IPS-18c (cell line): ENCODE data around the gene ITM2B.

Experiments
- H3K4me3 ChIP-seq: 2 replicates; pipeline ENCODE4 v1.7.0; 2013; ENCODE audit warnings: low read depth, mild to moderate bottlenecking, low read length, moderate library complexity; ENCODE audit not compliant: insufficient read depth
- H3K9me3 ChIP-seq: one replicate; pipeline ENCODE4 v1.6.1; 2013; ENCODE audit warnings: mild to moderate bottlenecking, low read length, moderate library complexity; ENCODE audit not compliant: control insufficient read depth, insufficient read depth

Gene ITM2B

DNA sequence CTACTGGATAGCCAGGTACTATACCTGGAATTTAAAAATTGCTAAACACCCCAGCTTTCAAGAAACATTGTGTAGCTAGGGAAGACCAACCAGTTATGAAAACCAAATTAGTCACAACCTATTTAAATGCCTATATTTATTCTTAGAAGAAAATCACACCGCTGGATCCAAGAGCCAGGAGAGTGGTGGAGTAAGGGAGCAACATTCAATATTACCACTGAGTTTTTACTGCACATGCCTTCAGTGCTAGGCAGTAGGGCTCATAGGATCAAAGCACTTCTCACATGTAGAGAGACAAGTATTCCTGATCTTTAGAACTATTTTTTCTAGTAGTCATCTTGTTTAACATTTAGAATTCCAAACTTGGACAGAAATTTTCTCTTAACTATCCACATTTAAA is 11.2 kb downstream of the ITM2B start:
- Histone ChIP-seq H3K9me3 (no peaks in the 10 kb centered on the region), H3K4me3 (no peak overlapping the region)

- Histone ChIP-seq H3K4me3 (no peak overlapping the region), H3K9me3 (no peaks in the 10 kb centered on the region)
Measured at GRCh38 chr13:48246102-48246501, 13.1 kb downstream of the ITM2B start.

GRCh38 chr13:48249018-48249417 is 16.0 kb downstream of the ITM2B start:
- Histone ChIP-seq H3K4me3 (no peak overlapping the region), H3K9me3 (no peaks in the 10 kb centered on the region)

DNA sequence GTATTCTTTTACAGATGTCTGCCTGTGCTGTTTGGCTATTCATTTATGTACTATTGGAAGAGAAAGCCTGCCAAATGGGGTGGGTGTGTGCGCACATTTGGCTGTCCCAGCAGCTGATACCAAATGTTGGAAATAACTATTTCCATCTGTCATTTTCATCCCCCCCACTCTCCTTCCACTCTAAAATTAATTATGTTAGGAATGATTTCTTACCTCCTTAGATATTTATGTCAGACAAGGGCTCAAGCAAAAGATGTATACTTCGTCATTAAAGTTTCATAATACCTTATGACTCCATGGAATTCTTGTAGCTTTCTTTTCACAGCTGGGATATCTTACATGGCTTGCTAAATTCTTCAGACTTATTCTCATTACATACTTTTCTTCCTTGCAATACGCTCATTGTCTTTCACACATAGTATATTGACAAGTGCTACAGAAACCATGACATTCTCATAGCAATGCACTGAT is 18.6 kb downstream of the ITM2B start:
- Histone ChIP-seq H3K9me3 (no peaks in the 10 kb centered on the region), H3K4me3 (no peak overlapping the region)

DNA sequence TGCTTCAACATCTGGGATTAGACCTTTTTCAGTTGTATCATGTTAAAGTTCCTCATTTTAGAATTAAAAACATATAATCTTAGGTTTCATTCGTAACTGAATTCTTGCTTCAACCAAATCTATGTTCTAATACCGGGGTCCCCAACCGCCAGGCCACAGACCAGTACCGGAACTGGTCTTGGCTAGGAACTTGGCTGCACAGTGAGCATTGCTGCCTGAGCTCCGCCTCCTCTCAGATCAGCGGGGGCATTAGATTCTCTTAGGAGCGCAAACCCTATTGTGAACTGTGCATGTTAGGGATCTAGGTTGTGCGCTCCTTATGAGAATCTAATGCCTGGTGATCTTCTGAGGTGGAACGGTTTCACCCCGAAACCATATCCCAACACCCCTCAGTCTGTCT is 19.2 kb downstream of the ITM2B start:
- Histone ChIP-seq H3K4me3 (no peak overlapping the region), H3K9me3 (no peaks in the 10 kb centered on the region)

- Histone ChIP-seq H3K4me3 (no peak overlapping the region), H3K9me3 (no peaks in the 10 kb centered on the region)
Measured at GRCh38 chr13:48253849-48254248, 20.8 kb downstream of the ITM2B start.

- no peak overlapping the region for H3K4me3 ChIP-seq
- H3K9me3 ChIP-seq, result no peaks in the 10 kb centered on the region
Measured at GRCh38 chr13:48255090-48255489, 22.1 kb downstream of the ITM2B start.

DNA sequence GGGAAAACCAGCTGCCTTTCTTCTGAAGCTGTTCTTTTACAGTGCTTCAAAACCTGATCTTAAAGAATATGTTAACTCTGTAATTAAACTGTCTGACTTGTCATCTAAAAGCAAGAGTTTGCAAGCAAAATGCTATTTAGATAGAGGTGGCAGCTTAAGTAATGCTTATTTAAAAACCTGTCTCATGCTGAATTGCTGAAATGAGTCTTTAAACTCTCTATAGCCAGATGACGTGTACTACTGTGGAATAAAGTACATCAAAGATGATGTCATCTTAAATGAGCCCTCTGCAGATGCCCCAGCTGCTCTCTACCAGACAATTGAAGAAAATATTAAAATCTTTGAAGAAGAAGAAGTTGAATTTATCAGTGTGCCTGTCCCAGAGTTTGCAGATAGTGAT is 22.9 kb downstream of the ITM2B start:
- Histone ChIP-seq H3K4me3 (no peak overlapping the region), H3K9me3 (no peaks in the 10 kb centered on the region)

DNA sequence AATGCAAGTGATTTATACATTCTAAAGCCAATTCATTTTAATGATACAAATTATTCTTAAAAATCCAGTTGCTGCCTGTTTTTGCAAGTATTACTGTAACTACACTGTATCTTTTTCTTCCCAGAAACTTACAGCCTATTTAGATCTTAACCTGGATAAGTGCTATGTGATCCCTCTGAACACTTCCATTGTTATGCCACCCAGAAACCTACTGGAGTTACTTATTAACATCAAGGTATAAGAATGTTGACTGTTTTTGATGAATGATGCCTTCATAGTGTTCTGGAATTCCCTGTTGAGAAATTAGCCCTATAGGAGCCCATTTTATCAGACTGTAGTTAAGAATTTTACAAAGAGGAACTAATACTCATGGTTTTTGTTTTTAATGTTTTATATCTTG is 25.0 kb downstream of the ITM2B start:
- no peaks in the 10 kb centered on the region for H3K9me3 ChIP-seq
- no peak overlapping the region for H3K4me3 ChIP-seq

DNA sequence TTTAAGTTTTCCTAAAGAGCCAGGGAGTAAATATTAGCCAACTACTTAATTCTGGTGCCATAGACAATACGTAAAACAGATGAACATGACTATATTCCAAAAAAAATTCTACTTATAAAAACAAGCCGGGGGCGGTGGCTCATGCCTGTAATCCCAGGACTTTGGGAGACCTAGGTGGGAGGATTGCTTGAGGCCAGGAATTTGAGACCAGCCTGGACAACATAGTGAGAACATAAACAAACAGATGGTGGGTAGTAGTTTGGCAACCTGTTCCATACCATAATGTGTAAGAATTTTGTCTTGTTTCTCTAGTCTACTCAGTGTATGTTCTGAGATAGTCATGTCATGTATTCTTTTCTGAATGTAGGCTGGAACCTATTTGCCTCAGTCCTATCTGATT is 25.4 kb downstream of the ITM2B start:
- Histone ChIP-seq H3K9me3 (no peaks in the 10 kb centered on the region), H3K4me3 (no peak overlapping the region)

- H3K4me3 ChIP-seq, result no peak overlapping the region
- no peaks in the 10 kb centered on the region for H3K9me3 ChIP-seq
Measured at GRCh38 chr13:48260970-48261369, 28.0 kb downstream of the ITM2B start.

DNA sequence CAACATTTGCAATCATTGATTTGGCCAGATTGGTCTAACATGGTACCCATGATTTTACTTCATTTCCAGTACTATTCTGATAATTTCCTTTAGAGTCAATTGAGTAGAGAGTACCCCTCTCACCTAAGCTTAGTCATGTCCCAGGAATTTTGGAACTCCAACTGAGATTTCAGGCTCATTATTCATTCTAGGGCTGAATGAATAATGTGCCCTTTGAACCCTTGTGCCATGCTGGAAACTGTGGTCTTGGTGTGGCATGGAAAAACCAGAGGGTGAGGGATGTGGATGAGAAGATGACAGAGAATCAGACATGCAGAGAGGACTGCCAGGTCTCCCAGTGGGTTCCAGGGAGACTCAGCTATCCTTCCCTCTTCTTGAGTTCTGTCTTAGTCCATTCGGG is 30.2 kb downstream of the ITM2B start:
- no peak overlapping the region for H3K4me3 ChIP-seq
- no peaks in the 10 kb centered on the region for H3K9me3 ChIP-seq

- no peak overlapping the region for H3K4me3 ChIP-seq
Measured at GRCh38 chr13:48264058-48264457, 31.1 kb downstream of the ITM2B start.

DNA sequence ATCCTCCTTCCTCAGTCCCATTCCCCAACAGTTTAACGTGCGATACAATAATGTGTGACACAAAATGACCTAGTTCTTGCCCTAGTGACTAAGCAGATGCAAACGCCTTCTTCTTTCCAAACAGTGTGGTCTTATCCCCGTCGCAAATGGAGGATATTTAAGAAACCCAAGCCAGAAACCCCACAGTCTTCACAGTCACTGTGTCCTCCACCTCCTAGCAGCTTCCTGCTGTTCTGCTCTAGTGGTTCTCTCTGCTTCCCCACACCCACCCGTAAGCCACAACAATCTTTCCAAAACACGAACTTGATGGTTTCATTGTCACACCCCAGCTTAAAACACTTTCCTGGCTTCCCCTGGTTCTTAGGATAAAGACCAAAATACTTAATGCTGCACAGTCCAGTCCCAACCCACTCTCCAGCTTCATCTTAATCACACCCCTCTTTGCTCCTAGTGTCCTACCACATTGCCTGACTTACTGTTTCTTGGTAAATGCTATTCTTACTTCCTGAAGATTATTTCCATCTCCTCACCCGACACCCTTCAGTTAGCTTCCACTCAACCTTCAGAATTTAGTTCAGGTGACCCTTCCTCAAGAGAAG is 32.3 kb downstream of the ITM2B start:
- Histone ChIP-seq H3K4me3 (no peak overlapping the region), H3K9me3 (no peaks in the 10 kb centered on the region)

More at GRCh38 chr13:48264058-48264457, 31.1 kb downstream of the ITM2B start:
- H3K9me3 ChIP-seq, result no peaks in the 10 kb centered on the region

GRCh38 chr13:48266150-48266549 is 33.1 kb downstream of the ITM2B start:
- Histone ChIP-seq H3K9me3 (no peaks in the 10 kb centered on the region), H3K4me3 (no peak overlapping the region)

DNA sequence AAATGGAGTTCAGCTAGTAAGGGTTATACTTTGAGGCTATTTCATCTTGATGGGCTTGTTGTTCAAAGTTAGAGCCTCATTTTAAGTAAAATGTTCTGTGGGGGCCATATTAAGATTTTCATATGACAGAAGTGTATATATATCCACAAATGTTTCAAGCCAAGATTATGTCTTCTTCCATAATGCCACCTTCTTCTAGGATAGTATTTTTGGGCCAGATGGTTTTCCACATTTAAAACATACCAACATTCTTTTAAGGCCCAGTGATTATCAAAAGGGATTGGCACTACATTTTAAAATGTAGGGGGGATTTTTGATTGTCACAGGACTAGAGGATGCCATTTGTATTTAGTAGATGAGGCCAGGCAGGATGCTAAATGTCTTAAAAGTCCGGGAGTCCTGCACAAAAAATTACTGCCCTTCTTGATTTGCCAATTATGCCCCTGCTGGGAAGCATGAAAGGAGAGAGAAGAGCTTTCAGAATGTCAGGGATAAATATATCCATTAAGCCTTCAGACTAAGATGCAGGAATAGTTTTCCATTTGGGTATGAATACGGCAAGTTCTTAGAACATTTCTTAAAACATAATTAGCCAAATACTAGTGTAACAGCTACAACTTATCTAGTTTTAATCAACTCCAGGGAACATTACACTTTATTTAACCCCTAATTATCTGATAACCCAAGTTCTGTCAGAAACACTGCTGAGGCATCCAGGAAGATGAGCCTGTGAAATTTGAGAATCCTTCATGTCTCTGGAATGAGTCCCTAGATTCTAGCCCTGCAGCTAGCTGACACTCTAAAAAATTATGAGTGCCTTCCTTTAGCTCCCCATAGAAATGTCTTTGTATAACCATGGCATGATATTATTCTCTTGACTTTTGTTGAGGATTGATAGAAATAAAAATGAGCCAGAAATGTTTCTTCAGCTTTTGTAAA is 34.0 kb downstream of the ITM2B start:
- H3K9me3 ChIP-seq, result no peaks in the 10 kb centered on the region
- H3K4me3 ChIP-seq, result no peak overlapping the region

DNA sequence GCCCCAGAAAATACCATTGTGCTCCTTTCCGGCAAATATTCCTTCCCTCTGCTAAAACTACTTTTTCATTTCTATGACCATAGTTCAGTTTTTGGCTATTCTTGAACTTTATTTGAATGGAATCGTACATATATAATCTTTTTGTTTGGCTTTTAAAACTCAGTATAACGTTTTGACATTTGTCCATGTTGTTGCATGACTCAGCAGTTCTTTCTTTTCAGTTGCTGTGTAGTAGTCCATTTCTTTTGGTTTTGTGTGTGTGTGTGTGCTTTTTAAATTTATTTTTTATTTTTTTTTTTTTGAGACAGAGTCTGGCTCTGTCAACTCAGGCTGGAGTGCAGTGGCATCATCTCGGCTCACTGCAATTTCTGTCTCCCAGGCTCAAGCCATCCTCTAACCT is 35.0 kb downstream of the ITM2B start:
- no peak overlapping the region for H3K4me3 ChIP-seq
- no peaks in the 10 kb centered on the region for H3K9me3 ChIP-seq

GRCh38 chr13:48273346-48273745 is 40.3 kb downstream of the ITM2B start:
- Histone ChIP-seq H3K9me3 (no peaks in the 10 kb centered on the region), H3K4me3 (no peak overlapping the region)
